Muscle layer of colon (tissue), 2 donors: ENCODE results near the gene PKN1.
"Not testable (repeated sequence)": the region's sequence is repeated elsewhere in the genome, so short reads cannot be mapped to it uniquely, and the experiment has no call there.

Experiments
- H3K27ac ChIP-seq: one replicate; pipeline ENCODE4 v1.7.0; 2013; ENCODE audit warnings: low read depth, mild to moderate bottlenecking, low read length, moderate library complexity
- H3K27me3 ChIP-seq, 2 donors: one replicate each; pipeline ENCODE4 v1.7.0; 2013; ENCODE audit warnings: low read length in 2 of 2, mild to moderate bottlenecking in 2 of 2; ENCODE audit not compliant: insufficient read depth in 2 of 2, control insufficient read depth in 1 of 2
- H3K36me3 ChIP-seq: one replicate; pipeline ENCODE4 v1.7.0; 2013; ENCODE audit warnings: mild to moderate bottlenecking, low read length; ENCODE audit not compliant: insufficient read depth
- H3K4me1 ChIP-seq: one replicate; pipeline ENCODE4 v1.7.0; 2013; ENCODE audit warnings: mild to moderate bottlenecking, low read length; ENCODE audit not compliant: insufficient read depth
- H3K4me3 ChIP-seq, 2 donors: one replicate each; pipeline ENCODE4 v1.7.0; 2013; ENCODE audit warnings: low read length in 2 of 2, low read depth in 1 of 2, mild to moderate bottlenecking in 1 of 2, moderate library complexity in 1 of 2
- H3K9ac ChIP-seq: one replicate; pipeline ENCODE4 v1.7.0; 2013; ENCODE audit warnings: low read length
- H3K9me3 ChIP-seq: one replicate; pipeline ENCODE4 v1.7.0; 2013; ENCODE audit warnings: mild to moderate bottlenecking, low read length
- donor health status: abdominal sarcoma.
- donor health status: Adenocarcinoma of cecum.

The PKN1 gene

GRCh38 chr19:14452303-14452702 lies 19.2 kb downstream of the PKN1 start:
- H3K9me3 ChIP-seq, H3K4me1 ChIP-seq, H3K27me3 ChIP-seq, H3K27ac ChIP-seq, H3K9ac ChIP-seq, H3K4me3 ChIP-seq: not testable (repeated sequence)
- H3K36me3 ChIP-seq, result peaks cover 55% of the 10 kb centered on the region

- Histone ChIP-seq H3K27ac (no peak overlapping the region), H3K4me3 (no peak overlapping the region), H3K36me3 (peaks cover 56% of the 10 kb centered on the region)
Observed at GRCh38 chr19:14459703-14460102, 26.6 kb downstream of the PKN1 start.

GRCh38 chr19:14460935-14461334 lies 27.8 kb downstream of the PKN1 start:
- Histone ChIP-seq H3K36me3 (peaks cover 62% of the 10 kb centered on the region), H3K27me3 (no peaks in the 10 kb centered on the region), H3K4me1 (no peaks in the 10 kb centered on the region), H3K9me3 (no peaks in the 10 kb centered on the region), H3K27ac (no peak overlapping the region), H3K9ac (no peak overlapping the region), H3K4me3 (no peak overlapping the region)

More at GRCh38 chr19:14459703-14460102, 26.6 kb downstream of the PKN1 start:
- H3K9me3 ChIP-seq, result no peaks in the 10 kb centered on the region
- no peaks in the 10 kb centered on the region for H3K27me3 ChIP-seq
- H3K9ac ChIP-seq, result no peak overlapping the region
- H3K4me1 ChIP-seq, result no peaks in the 10 kb centered on the region

- not testable (repeated sequence) for H3K27me3 ChIP-seq
Observed at GRCh38 chr19:14462401-14462800, 29.3 kb downstream of the PKN1 start.

GRCh38 chr19:14463747-14464146 lies 30.6 kb downstream of the PKN1 start:
- no peaks in the 10 kb centered on the region for H3K4me1 ChIP-seq
- H3K9me3 ChIP-seq, result no peaks in the 10 kb centered on the region
- no peak overlapping the region for H3K27ac ChIP-seq
- no peak overlapping the region for H3K9ac ChIP-seq
- no peaks in the 10 kb centered on the region for H3K27me3 ChIP-seq
- H3K36me3 ChIP-seq, result peaks cover 65% of the 10 kb centered on the region
- no peak overlapping the region for H3K4me3 ChIP-seq

More at GRCh38 chr19:14462401-14462800, 29.3 kb downstream of the PKN1 start:
- not testable (repeated sequence) for H3K9me3 ChIP-seq, H3K9ac ChIP-seq, H3K4me1 ChIP-seq, H3K4me3 ChIP-seq, H3K27ac ChIP-seq
- H3K36me3 ChIP-seq, result peaks cover 62% of the 10 kb centered on the region

GRCh38 chr19:14467391-14467790 lies 34.3 kb downstream of the PKN1 start:
- H3K36me3 ChIP-seq, result peaks cover 69% of the 10 kb centered on the region
- peaks cover 5% of the 10 kb centered on the region for H3K4me1 ChIP-seq
- H3K27ac ChIP-seq, result no peak overlapping the region
- peaks cover 1 to 12% of the 10 kb centered on the region in 2 donors for H3K27me3 ChIP-seq
- H3K4me3 ChIP-seq, result no peak overlapping the region
- no peak overlapping the region for H3K9ac ChIP-seq
- no peaks in the 10 kb centered on the region for H3K9me3 ChIP-seq

GRCh38 chr19:14467816-14468215 lies 34.7 kb downstream of the PKN1 start:
- H3K4me1 ChIP-seq, result peaks cover 8% of the 10 kb centered on the region
- no peaks in the 10 kb centered on the region for H3K9me3 ChIP-seq
- peaks cover 65% of the 10 kb centered on the region for H3K36me3 ChIP-seq
- H3K9ac ChIP-seq, result no peak overlapping the region
- no peak overlapping the region for H3K27ac ChIP-seq
- peaks cover 6 to 16% of the 10 kb centered on the region in 2 donors for H3K27me3 ChIP-seq
- no peak overlapping the region for H3K4me3 ChIP-seq

GRCh38 chr19:14470031-14470876 lies 37.1 kb downstream of the PKN1 start:
- H3K36me3 ChIP-seq, result peaks cover 45% of the 10 kb centered on the region
- no peak overlapping the region for H3K4me3 ChIP-seq
- H3K27me3 ChIP-seq, result peaks cover 10 to 37% of the 10 kb centered on the region in 2 donors

GRCh38 chr19:14471436-14472187 lies 38.5 kb downstream of the PKN1 start:
- Histone ChIP-seq H3K9ac (no peak overlapping the region), H3K36me3 (peaks cover 38% of the 10 kb centered on the region), H3K9me3 (no peaks in the 10 kb centered on the region), H3K4me3 (no peak overlapping the region), H3K27me3 (peaks cover 10 to 43% of the 10 kb centered on the region in 2 donors), H3K27ac (no peak overlapping the region), H3K4me1 (peaks cover 18% of the 10 kb centered on the region)

More at GRCh38 chr19:14470031-14470876, 37.1 kb downstream of the PKN1 start:
- peaks cover 14% of the 10 kb centered on the region for H3K4me1 ChIP-seq
- no peaks in the 10 kb centered on the region for H3K9me3 ChIP-seq
- no peak overlapping the region for H3K9ac ChIP-seq
- no peak overlapping the region for H3K27ac ChIP-seq

- H3K4me3 ChIP-seq, result no peak overlapping the region
- peaks cover 18% of the 10 kb centered on the region for H3K4me1 ChIP-seq
- H3K9ac ChIP-seq, result no peak overlapping the region
- no peaks in the 10 kb centered on the region for H3K9me3 ChIP-seq
- no peak overlapping the region for H3K27ac ChIP-seq
- H3K36me3 ChIP-seq, result peaks cover 33% of the 10 kb centered on the region
- H3K27me3 ChIP-seq, result peaks cover 10 to 43% of the 10 kb centered on the region in 2 donors
Observed at GRCh38 chr19:14472202-14472938, 39.3 kb downstream of the PKN1 start.
